ENCODE measurements around the gene MASTL.
A peak's percentile ranks its signal among the peaks of the same experiment; 100 is the strongest.
"Not testable (repeated sequence)": the region's sequence is repeated elsewhere in the genome, so short reads cannot be mapped to it uniquely, and the experiment has no call there.

The MASTL gene

GRCh38 chr10:27153329-27153728, 1.8 kb upstream of the MASTL start:
- H2AFZ ChIP-seq (ENCODE audit: low read length) = no peak overlapping the region

DNA sequence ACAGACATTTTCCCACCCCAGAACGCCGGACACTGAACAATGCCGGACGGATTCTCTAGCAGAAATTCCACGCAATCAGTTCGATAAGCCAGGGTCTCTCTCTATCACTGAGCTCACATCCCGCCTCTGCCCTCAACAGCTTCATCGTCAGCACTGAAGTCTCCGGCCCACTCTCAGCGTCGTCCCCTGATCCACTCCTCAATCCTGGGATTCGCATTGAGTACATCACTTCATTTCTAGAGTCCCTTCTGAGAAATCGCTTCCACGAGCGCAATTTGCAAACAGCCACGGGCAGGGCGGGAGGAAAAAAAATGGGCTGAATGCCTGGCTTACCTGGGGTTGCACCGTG, 1.3 kb upstream of the MASTL start:
- peaks cover 37% of the 10 kb centered on the region for H3K36me3 ChIP-seq (ENCODE audit: insufficient read depth, low read length)
- peaks cover 10% of the 10 kb centered on the region; the same call in 1 of the 2 replicates for H4K20me1 ChIP-seq (ENCODE audit: insufficient read depth, low read length)
- peak overlapping the region; percentile 100 for H3K27ac ChIP-seq (ENCODE audit: low read depth, low read length, poor library complexity, severe bottlenecking)
- peak overlapping the region; percentile 99 for H3K4me2 ChIP-seq (ENCODE audit: low read length)
- H3K79me2 ChIP-seq (ENCODE audit: insufficient read depth, low read length) = peaks cover 74% of the 10 kb centered on the region
- H3K27me3 ChIP-seq (ENCODE audit: insufficient read depth, low read length) = no peaks in the 10 kb centered on the region
- H3F3A ChIP-seq (ENCODE audit: insufficient read depth, low read length) = no peaks in the 10 kb centered on the region
- H3K9me2 ChIP-seq (ENCODE audit: low read depth, low read length) = no peaks in the 10 kb centered on the region
- H3K4me3 ChIP-seq (ENCODE audit: low read depth, low read length, poor library complexity, severe bottlenecking) = peak overlapping the region; percentile 96
- peak overlapping the region; percentile 100 for H3K9ac ChIP-seq (ENCODE audit: low read length)
- H2AFZ ChIP-seq (ENCODE audit: low read length) = no peak overlapping the region
- H3K9me3 ChIP-seq (ENCODE audit: low read length) = no peaks in the 10 kb centered on the region
- TF ChIP-seq, protein P1, sequence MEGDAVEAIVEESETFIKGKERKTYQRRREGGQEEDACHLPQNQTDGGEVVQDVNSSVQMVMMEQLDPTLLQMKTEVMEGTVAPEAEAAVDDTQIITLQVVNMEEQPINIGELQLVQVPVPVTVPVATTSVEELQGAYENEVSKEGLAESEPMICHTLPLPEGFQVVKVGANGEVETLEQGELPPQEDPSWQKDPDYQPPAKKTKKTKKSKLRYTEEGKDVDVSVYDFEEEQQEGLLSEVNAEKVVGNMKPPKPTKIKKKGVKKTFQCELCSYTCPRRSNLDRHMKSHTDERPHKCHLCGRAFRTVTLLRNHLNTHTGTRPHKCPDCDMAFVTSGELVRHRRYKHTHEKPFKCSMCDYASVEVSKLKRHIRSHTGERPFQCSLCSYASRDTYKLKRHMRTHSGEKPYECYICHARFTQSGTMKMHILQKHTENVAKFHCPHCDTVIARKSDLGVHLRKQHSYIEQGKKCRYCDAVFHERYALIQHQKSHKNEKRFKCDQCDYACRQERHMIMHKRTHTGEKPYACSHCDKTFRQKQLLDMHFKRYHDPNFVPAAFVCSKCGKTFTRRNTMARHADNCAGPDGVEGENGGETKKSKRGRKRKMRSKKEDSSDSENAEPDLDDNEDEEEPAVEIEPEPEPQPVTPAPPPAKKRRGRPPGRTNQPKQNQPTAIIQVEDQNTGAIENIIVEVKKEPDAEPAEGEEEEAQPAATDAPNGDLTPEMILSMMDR (IDR thresholded peaks at IDR 0.05; ENCODE audit: low read length) = no peak
- no peak for TF ChIP-seq EZH2 (IDR thresholded peaks at IDR 0.05; ENCODE audit: borderline replicate concordance, low read length)
- peaks cover 33% of the 10 kb centered on the region for H3K4me1 ChIP-seq (ENCODE audit: insufficient read depth, low read length, severe bottlenecking)

More at GRCh38 chr10:27153329-27153728, 1.8 kb upstream of the MASTL start:
- Histone ChIP-seq H3K9me2 (ENCODE audit: low read depth, low read length) (no peaks in the 10 kb centered on the region), H3K9me3 (ENCODE audit: low read length) (no peaks in the 10 kb centered on the region), H3K9ac (ENCODE audit: low read length) (peak overlapping the region; percentile 100), H3K27me3 (ENCODE audit: insufficient read depth, low read length) (no peaks in the 10 kb centered on the region), H3K4me1 (ENCODE audit: insufficient read depth, low read length, severe bottlenecking) (peaks cover 33% of the 10 kb centered on the region), H3K27ac (ENCODE audit: low read depth, low read length, poor library complexity, severe bottlenecking) (no peak overlapping the region), H3K79me2 (ENCODE audit: insufficient read depth, low read length) (peaks cover 79% of the 10 kb centered on the region), H3F3A (ENCODE audit: insufficient read depth, low read length) (no peaks in the 10 kb centered on the region), H3K36me3 (ENCODE audit: insufficient read depth, low read length) (peaks cover 37% of the 10 kb centered on the region; the same call in 1 of the 2 replicates), H3K4me2 (ENCODE audit: low read length) (peak overlapping the region; percentile 99), H4K20me1 (ENCODE audit: insufficient read depth, low read length) (peaks cover 10% of the 10 kb centered on the region; the same call in 1 of the 2 replicates), H3K4me3 (ENCODE audit: low read depth, low read length, poor library complexity, severe bottlenecking) (peak overlapping the region; percentile 96)
- no peak for TF ChIP-seq EZH2 (IDR thresholded peaks at IDR 0.05; ENCODE audit: borderline replicate concordance, low read length)
- TF ChIP-seq, protein P1 (IDR thresholded peaks at IDR 0.05; ENCODE audit: low read length) = no peak

DNA sequence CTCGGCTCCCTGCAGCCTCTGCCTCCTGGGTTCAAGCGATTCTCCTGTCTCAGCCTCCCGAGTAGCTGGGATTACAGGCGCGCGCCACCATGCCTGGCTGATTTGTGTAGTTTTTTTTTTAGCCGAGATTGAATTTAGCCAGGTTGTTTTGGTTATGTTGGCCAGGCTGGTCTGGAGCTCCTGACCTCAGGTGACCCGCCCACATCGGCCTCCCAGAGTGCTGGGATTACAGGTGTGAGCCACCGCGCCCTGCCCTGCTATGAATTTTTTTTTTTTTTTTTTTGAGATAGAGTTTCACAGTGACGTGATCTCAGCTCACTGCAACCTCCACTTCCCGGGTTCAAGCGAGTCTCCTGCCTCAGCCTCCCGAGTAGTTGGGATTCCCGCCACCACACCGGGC, 1.4 kb downstream of the MASTL start:
- peak overlapping the region; percentile 99 for H3K4me2 ChIP-seq (ENCODE audit: low read length)
- not testable (repeated sequence) for H4K20me1 ChIP-seq (ENCODE audit: insufficient read depth, low read length); H3K27me3 ChIP-seq (ENCODE audit: insufficient read depth, low read length); H3K9me2 ChIP-seq (ENCODE audit: low read depth, low read length); H3F3A ChIP-seq (ENCODE audit: insufficient read depth, low read length); H3K9me3 ChIP-seq (ENCODE audit: low read length); H2AFZ ChIP-seq (ENCODE audit: low read length)
- H3K4me3 ChIP-seq (ENCODE audit: low read depth, low read length, poor library complexity, severe bottlenecking) = peak overlapping the region; percentile 96
- H3K79me2 ChIP-seq (ENCODE audit: insufficient read depth, low read length) = peaks cover 48% of the 10 kb centered on the region
- peak overlapping the region; percentile 100 for H3K9ac ChIP-seq (ENCODE audit: low read length)
- peak overlapping the region; percentile 100 for H3K27ac ChIP-seq (ENCODE audit: low read depth, low read length, poor library complexity, severe bottlenecking)
- H3K4me1 ChIP-seq (ENCODE audit: insufficient read depth, low read length, severe bottlenecking) = peaks cover 33% of the 10 kb centered on the region
- H3K36me3 ChIP-seq (ENCODE audit: insufficient read depth, low read length) = peaks cover 46% of the 10 kb centered on the region

DNA sequence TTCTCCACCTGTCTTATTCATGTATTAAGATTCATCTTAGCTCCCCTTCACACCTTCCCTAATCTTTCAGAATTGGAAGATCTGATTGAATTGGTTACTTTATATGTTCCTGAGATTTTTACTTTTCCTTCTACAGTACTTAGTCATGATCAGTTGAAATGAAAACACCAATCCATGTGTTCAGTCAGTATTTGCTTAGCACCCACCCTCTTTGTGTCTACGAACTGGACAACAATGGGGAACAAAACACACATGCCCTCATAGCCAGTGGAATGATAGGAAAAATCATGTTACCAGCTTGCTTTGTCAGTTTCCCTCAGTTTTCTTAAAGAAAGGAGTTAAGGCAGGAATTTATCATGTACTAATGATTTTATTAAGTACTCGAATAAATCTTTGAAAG, 2.0 kb downstream of the MASTL start:
- H3K27me3 ChIP-seq (ENCODE audit: insufficient read depth, low read length) = no peaks in the 10 kb centered on the region
- peak overlapping the region; percentile 99 for H3K4me2 ChIP-seq (ENCODE audit: low read length)
- no peak overlapping the region for H2AFZ ChIP-seq (ENCODE audit: low read length)
- H3K4me3 ChIP-seq (ENCODE audit: low read depth, low read length, poor library complexity, severe bottlenecking) = peak overlapping the region; percentile 96
- H3K9me3 ChIP-seq (ENCODE audit: low read length) = no peaks in the 10 kb centered on the region
- TF ChIP-seq, protein P1 (IDR thresholded peaks at IDR 0.05; ENCODE audit: low read length) = no peak
- no peak for TF ChIP-seq EZH2 (IDR thresholded peaks at IDR 0.05; ENCODE audit: borderline replicate concordance, low read length)
- H3K27ac ChIP-seq (ENCODE audit: low read depth, low read length, poor library complexity, severe bottlenecking) = no peak overlapping the region
- no peaks in the 10 kb centered on the region for H3F3A ChIP-seq (ENCODE audit: insufficient read depth, low read length)
- H3K9me2 ChIP-seq (ENCODE audit: low read depth, low read length) = no peaks in the 10 kb centered on the region
- peaks cover 42% of the 10 kb centered on the region for H3K79me2 ChIP-seq (ENCODE audit: insufficient read depth, low read length)
- peaks cover 52% of the 10 kb centered on the region for H3K36me3 ChIP-seq (ENCODE audit: insufficient read depth, low read length)
- H4K20me1 ChIP-seq (ENCODE audit: insufficient read depth, low read length) = peaks cover 8% of the 10 kb centered on the region; the same call in 1 of the 2 replicates
- H3K9ac ChIP-seq (ENCODE audit: low read length) = peak overlapping the region; percentile 39
- peaks cover 32% of the 10 kb centered on the region for H3K4me1 ChIP-seq (ENCODE audit: insufficient read depth, low read length, severe bottlenecking)

All from OCI-LY1 (cell line).